Calu3 (cell line): ENCODE data around the gene KHDC3L. TPM values are rescaled to one million over a fixed set of nuclear protein-coding genes. Genes with fewer than 3 reads are reported as not detected.
"Not testable (repeated sequence)": the region's sequence is repeated elsewhere in the genome, so short reads cannot be mapped to it uniquely, and the experiment has no call there.

Experiments
- BruUV-seq: library from RNA; stranded (reverse); fragments of 400-500 nt; replicated peaks from 2 replicates; lab custom pipeline; 2021; lab: Mats Ljungman, UMichigan
- CTCF ChIA-PET: fragments of 300-600 bp; sonication (Branson Sonifier 250); formaldehyde crosslinking; loops from one replicate; lab custom pipeline; 2022; ENCODE audit warnings: antibody characterized with exemption; lab: Charles Lee
- DNase-seq: peaks from one replicate; pipeline ENCODE4 v3.0.0; 2022
- H3K27ac Mint-ChIP-seq: one replicate; pipeline ENCODE4 v1.8.0; 2022; ENCODE audit warnings: mixed read lengths; ENCODE audit not compliant: unreplicated experiment
- H3K27me3 Mint-ChIP-seq: one replicate; pipeline ENCODE4 v1.8.0; 2022; ENCODE audit warnings: mixed read lengths; ENCODE audit not compliant: unreplicated experiment
- H3K36me3 Mint-ChIP-seq: one replicate; pipeline ENCODE4 v1.8.0; 2022; ENCODE audit warnings: mild to moderate bottlenecking, moderate library complexity, mixed read lengths; ENCODE audit not compliant: insufficient read depth, unreplicated experiment
- H3K4me1 Mint-ChIP-seq: one replicate; pipeline ENCODE4 v1.8.0; 2022; ENCODE audit warnings: mild to moderate bottlenecking, low read depth, mixed read lengths; ENCODE audit not compliant: unreplicated experiment
- H3K4me3 Mint-ChIP-seq: one replicate; pipeline ENCODE4 v1.8.0; 2022; ENCODE audit warnings: mild to moderate bottlenecking, low read depth, moderate library complexity, mixed read lengths; ENCODE audit not compliant: unreplicated experiment
- H3K9me3 Mint-ChIP-seq: one replicate; pipeline ENCODE4 v1.8.0; 2022; ENCODE audit warnings: low read depth, mixed read lengths; ENCODE audit not compliant: unreplicated experiment
- intact Hi-C: fragments of 100-400 bp; cut with micrococcal nuclease; formaldehyde crosslinking; loops from one replicate; pipeline ENCODE4 v1.10.0; 2022; ENCODE audit not compliant: unreplicated experiment
- total RNA-seq: library from RNA; stranded (reverse); gene quantifications from 2 replicates; pipeline ENCODE4 v1.2.3, GENCODE V29; 2022
- TF ChIP-seq, protein P1 (sequence below): fragments of 200-600 bp; IDR thresholded peaks from one replicate; pipeline ENCODE4 v1.8.0; 2022; ENCODE audit warnings: antibody characterized with exemption; ENCODE audit not compliant: unreplicated experiment

KHDC3L gene
- total RNA-seq, 1 experiment from 2014 or later: not detected

DNA sequence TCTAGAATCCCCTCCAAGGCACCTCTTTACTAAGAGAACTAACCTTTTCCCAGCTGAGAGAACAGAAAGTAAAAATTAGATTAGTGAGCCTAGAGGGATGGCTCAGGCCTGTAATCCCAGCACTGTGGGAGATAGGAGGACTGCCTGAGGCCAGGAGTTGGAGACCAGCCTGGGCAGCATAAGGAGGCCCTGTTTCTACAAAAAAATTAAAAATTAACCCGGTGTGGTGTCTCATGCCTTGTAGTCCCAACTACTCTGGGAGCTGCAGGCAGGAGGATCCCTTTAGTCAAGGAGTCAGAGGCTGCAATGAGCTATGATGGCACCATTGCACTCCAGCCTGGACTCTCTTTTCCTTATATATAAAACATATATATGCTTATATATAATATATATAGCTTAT, 12.8 kb downstream of the KHDC3L start:
- TF ChIP-seq, protein P1, sequence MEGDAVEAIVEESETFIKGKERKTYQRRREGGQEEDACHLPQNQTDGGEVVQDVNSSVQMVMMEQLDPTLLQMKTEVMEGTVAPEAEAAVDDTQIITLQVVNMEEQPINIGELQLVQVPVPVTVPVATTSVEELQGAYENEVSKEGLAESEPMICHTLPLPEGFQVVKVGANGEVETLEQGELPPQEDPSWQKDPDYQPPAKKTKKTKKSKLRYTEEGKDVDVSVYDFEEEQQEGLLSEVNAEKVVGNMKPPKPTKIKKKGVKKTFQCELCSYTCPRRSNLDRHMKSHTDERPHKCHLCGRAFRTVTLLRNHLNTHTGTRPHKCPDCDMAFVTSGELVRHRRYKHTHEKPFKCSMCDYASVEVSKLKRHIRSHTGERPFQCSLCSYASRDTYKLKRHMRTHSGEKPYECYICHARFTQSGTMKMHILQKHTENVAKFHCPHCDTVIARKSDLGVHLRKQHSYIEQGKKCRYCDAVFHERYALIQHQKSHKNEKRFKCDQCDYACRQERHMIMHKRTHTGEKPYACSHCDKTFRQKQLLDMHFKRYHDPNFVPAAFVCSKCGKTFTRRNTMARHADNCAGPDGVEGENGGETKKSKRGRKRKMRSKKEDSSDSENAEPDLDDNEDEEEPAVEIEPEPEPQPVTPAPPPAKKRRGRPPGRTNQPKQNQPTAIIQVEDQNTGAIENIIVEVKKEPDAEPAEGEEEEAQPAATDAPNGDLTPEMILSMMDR: no peak
- no peaks in the 10 kb centered on the region for H3K27me3 Mint-ChIP-seq
- no peaks in the 10 kb centered on the region for H3K9me3 Mint-ChIP-seq
- no peaks in the 10 kb centered on the region for H3K4me1 Mint-ChIP-seq
- no peaks in the 10 kb centered on the region for H3K36me3 Mint-ChIP-seq
- CTCF ChIA-PET: no interaction called here
- intact Hi-C loops: no loop called here
- no peak overlapping the region for H3K4me3 Mint-ChIP-seq
- BruUV-seq: no TSS peak
- no peak for DNase-seq
- H3K27ac Mint-ChIP-seq: no peak overlapping the region

DNA sequence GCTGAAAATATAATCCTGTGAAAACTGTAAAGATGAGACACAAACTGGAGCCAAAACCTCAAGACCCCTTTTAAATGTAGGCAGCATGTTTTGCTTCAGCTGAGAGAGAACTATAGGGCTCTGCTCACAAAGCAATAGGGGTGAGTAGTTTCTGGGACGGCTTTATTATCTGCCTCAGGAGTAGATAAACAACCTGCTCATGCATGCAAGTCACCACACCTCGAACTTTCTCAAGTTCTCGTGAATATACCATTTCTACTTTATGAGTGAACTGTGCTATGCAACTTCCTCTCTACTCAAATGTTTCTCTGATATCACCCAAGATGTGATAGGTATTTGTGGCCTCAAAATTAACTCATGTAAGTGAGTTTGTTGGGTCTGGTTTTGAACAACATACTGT, 14.8 kb downstream of the KHDC3L start:
- Mint-ChIP-seq H3K9me3 (no peaks in the 10 kb centered on the region), H3K4me3 (no peak overlapping the region), H3K27me3 (no peaks in the 10 kb centered on the region), H3K36me3 (no peaks in the 10 kb centered on the region), H3K27ac (no peak overlapping the region), H3K4me1 (no peaks in the 10 kb centered on the region)
- no TSS peak for BruUV-seq
- intact Hi-C loops: no loop called here
- no peak for DNase-seq
- TF ChIP-seq, protein P1: no peak
- CTCF ChIA-PET: no interaction called here

DNA sequence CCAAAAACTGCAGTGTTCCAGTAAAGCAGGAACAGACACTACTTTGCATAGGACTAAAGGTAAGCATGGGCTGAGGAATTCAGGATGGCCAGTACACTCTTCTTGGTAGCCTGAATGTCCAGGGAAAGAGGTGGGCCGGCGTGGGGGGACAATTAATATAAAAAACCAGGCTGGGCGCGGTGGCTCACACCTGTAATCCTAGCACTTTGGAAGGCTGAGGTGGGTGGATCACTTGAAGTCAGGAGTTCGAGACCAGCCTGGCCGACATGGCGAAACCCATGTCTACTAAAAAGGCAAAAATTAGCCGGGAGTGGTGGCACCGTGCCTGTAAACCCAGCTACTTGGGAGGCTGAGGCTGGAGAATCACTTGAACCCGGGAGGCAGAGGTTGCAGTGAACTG, 19.1 kb downstream of the KHDC3L start:
- CTCF ChIA-PET, DNase-seq, H3K4me3 Mint-ChIP-seq, H3K9me3 Mint-ChIP-seq, H3K27ac Mint-ChIP-seq, H3K27me3 Mint-ChIP-seq, intact Hi-C loops, H3K4me1 Mint-ChIP-seq, H3K36me3 Mint-ChIP-seq, BruUV-seq: not testable (repeated sequence)

DNA sequence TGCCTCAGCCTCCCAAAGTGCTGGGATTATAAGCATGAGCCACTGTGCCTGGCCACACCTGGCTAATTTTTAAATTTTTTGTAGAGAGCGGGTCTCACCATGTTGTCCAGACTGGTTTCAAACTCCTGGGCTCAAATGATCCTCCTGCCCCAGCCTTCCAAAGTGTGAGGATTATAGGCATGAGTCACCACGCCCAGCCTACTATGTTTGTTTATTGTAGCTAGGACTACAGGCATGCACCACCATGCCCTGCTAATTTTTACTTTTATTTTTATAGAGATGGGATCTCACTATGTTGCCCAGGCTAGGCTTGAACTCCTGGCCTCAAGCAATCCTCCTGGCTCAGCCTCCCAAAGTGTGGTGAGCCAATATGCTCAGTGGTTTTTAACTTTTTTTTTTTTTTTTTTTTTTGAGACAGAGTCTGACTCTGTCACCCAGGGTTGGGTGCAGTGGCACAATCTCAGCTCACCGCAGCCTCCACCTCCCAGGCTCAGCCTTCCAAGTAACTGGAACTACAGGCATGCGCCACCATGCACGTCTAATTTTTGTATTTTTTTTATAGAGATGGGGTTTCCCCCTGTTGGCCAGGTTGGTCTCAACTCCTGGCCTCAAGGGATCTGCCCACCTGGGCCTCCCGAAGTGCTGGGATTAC, 20.1 kb downstream of the KHDC3L start:
- Mint-ChIP-seq H3K9me3 (no peaks in the 10 kb centered on the region), H3K4me1 (no peaks in the 10 kb centered on the region), H3K4me3 (no peak overlapping the region), H3K36me3 (no peaks in the 10 kb centered on the region), H3K27ac (no peak overlapping the region), H3K27me3 (no peaks in the 10 kb centered on the region)
- intact Hi-C loops: no loop called here
- TF ChIP-seq, protein P1: no peak
- peak; percentile 30 for DNase-seq
- CTCF ChIA-PET: interaction anchor here (0.7 kb wide), 1 partner anchor 1978 kb away, joined by 5 read pairs; no protein-coding TSS in a partner anchor
- BruUV-seq: no TSS peak

DNA sequence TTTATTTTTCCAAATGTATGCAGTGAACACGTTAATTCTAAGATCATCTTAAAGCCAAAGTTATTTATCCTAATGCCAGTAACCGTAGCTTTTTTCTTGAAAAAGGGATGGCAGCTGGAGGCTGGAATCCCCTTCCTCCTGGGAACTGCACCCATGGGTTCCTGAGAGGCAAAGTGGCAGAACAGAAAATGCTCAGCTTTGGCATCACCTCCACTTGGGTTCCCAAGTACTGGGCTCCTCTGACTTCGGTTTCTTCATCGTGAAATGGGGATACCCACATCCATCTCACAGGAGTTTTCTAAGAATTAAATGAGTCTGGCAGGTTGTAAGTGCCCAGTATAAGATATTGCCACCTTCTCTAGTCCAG, 26.0 kb downstream of the KHDC3L start:
- intact Hi-C loops: loop anchor here (1.0 kb wide), 1 partner anchor 102 kb away; no protein-coding TSS in a partner anchor
- Mint-ChIP-seq H3K36me3 (peaks cover 15% of the 10 kb centered on the region), H3K4me3 (peak overlapping the region; percentile 80), H3K4me1 (peaks cover 10% of the 10 kb centered on the region), H3K9me3 (no peaks in the 10 kb centered on the region), H3K27ac (peak overlapping the region; percentile 90), H3K27me3 (no peaks in the 10 kb centered on the region)
- CTCF ChIA-PET: interaction anchor here (0.9 to 1.7 kb wide), 3 partner anchors 60 to 265 kb away, joined by 3 to 19 read pairs (median 3); partner anchors contain the start of gene SLC17A5
- BruUV-seq: no TSS peak
- TF ChIP-seq, protein P1: no peak
- DNase-seq: no peak
